Right kidney (tissue), 1 donor: ENCODE results near the gene SLCO2A1.

Experiments used
- DNase-seq: peaks from one replicate; pipeline ENCODE4 v3.0.0-alpha.2; 2016

Gene SLCO2A1

DNA sequence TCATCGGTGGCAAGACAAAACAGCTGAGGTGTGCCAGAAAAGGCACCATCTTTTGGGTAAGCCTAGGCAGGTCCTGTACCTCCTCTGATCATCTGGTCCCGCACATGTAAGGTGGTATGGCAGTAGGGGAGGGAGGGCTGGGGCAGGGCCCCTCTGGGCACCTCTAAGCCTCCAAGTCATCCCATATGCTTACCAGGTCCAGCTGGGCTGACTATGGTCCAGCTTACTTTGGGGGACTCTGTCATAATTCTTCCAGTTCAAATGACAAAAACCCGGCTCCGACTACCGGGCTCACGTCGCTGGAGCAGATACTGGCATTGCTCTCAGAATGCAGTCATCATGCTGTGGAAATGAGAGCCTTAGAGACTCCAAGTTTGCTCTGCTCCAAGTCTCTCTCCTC is 132.2 kb downstream of the SLCO2A1 start:
- DNase-seq = no peak

DNA sequence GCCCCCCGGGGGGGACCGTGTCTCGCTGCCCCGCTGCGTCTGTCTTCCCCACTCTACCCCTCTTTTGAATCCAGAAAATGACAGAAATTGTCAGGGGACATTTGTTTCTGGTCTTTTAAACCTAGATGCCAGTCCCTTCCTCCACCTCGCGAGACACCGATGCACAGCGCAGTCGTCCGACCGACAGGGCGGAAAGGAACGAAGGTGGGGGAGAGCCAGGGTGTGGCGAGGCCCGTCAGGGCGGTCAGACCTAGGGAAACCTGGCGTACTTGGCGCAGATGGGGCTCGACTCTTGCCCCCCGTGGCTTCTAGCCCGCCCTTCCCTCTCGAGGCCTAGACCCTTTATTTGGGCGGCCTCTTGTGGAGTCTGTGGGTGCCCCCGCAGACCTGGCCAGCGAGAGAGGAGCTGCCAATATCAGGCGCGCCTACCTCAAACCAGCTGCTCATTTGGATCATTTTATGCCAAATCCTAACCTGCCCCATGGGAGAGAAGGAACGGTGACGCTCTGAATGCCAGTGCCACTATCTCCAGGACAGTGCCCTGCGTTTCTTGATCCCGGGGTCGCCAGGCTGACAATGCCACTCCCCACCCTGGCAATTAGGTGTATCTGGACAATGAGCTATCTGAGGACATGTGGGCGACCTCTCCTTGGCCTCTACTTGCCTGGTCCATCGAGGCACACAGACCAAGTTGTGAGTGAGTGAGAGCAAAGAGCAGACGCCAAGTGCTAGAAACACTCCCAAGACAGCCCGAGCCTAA is 133.5 kb downstream of the SLCO2A1 start:
- peak; percentile 77 for DNase-seq

DNA sequence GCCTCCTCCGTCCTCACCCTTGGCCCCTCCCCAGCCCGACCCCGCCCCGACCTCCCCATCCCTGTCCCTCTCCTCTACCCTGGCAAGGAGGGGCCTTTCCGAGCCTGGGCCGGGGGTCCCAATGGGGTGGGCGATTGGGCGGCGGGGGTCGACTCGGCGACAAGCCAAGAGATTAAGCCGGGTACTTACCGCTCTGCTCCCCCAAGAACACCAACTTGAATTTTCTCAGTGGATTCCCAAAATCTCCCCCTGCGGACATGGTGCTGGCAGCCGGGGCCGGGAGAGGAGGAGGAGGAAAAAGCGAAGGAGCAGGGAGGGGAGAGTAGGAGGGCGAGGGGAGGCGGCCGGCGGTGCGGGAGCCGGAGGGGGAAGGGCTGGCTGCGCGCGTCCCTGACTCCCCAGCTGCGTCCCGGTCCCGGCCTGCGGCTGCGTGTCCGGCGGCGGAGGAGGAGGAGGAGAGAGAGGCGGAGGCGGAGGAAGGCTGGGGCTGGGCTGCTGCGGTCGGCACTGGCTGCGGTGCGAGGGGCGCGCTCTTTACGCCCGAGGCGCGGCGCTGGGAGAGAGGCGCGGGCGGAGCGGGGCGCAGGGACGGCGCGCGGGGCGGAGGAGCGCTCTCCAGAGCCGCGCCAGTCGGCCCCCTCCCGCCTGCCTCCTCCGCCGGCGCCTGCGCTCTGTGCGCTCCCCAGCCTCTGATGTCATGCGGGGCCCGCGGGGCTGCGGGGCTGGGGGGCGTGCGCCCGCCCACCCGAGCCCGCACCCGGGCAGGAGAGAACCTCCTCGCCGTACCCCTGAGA is 134.3 kb downstream of the SLCO2A1 start, which contains the start of gene RAB6B:
Gene RAB6B (minus strand): TSS at position 675 of the 794 bp plus-strand sequence. CDS start 416 bp downstream, at position 259.
- DNase-seq = peak; percentile 89

DNA sequence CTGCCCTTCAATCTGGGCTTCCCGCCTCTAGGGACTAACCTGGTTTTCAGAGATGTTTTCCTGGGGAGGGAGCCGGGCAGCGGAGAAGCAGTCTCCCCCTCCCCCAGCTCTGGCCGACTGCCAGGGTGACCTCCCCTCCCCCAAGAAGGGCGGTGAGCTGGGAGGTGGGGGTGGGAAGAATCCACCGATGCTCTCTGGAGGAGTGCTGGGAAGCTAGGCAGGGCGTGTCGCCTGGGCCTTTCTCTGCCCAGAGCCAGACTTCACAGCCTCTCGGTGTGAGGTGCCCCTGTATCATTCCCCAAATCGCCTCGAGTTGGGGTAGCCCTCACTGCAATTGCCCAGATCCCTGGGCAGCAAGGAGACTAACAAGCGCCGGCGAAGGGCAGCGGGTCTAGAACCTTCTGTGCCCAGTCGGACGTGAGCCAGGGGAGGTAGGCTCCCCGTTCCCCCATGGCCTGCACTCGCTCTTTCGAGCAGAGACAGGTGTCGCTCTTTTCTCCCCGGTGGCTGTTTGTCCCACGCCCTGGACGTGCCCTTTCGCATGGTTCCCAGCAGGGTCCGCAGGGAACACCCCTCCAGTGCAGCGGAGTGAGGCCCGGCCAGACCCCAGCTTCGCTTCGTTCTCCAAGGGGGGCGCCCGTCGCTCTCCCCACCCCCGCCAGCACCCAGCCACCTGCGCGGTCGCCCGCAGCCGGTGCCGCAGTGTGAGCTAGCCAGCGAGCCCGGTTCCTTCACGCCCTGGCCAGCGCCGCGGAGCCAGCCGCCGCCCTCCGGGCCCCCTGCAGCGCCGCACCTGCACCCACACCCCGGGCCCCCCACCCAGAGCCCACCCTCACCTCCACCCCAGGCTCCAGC is 135.1 kb downstream of the SLCO2A1 start:
- DNase-seq = peak; percentile 65

DNA sequence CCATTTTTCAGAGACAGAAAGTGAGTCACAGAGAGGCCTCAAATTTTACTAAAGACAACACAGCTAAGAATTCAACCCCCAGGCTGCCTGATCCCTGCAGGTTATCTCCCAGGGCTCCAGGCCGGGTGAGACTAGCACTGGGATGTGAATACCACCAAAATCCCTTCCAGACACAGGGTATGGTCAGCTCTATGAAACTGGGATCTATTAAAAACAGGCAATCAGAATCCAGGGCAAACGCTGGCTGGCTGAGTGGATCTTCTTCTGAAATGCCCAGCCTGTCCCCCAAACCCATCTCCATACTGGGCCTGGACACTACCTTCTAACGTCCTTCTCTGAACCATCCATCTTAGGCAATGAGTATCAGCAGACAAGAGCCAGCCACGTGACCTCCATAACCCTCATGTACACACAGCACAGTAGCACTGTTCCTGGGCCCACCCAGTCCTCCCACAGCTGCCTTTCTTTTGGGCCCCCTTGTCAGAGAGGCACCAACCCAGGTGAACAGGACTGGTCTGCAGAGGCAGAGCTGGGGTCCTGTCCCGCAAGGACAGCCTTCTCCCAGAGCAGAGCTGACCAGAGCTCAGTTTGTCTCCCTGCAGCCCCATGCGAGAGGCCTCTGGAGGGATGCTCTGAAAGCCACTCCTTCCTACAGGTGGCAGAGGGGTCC is 135.9 kb downstream of the SLCO2A1 start:
- DNase-seq = no peak

DNA sequence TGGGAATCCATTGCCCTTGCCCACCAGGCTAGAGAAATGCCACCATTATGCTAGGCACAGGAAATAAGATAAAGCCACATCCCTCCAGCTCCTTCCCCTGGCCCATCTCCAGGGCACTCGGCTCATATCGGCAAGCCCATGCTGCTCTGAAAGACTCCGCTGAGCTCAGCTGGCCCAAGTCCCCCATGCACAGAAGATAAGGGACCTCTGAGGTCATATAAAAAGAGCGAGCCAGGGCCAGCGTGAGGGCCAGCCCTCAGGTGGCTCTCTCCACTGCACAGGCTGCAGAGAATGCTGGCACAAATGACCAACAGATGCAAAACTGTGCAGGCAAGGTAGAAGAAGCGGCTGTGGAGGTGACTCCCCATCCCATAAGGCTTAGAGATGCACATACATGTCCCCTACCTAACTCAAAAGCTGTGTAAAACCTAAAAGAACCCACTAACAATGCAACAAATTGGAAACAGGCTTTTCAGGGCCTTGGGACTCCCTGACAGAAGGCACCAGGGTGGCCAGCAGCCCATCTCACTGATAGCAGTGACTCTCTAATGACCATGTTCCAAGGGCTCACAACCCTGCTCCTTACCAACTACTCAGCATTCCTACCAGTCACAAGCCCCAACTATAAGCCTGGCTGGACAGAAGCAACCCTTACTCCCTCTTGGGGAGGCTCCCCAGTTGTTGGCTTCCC is 137.0 kb downstream of the SLCO2A1 start:
- no peak for DNase-seq

DNA sequence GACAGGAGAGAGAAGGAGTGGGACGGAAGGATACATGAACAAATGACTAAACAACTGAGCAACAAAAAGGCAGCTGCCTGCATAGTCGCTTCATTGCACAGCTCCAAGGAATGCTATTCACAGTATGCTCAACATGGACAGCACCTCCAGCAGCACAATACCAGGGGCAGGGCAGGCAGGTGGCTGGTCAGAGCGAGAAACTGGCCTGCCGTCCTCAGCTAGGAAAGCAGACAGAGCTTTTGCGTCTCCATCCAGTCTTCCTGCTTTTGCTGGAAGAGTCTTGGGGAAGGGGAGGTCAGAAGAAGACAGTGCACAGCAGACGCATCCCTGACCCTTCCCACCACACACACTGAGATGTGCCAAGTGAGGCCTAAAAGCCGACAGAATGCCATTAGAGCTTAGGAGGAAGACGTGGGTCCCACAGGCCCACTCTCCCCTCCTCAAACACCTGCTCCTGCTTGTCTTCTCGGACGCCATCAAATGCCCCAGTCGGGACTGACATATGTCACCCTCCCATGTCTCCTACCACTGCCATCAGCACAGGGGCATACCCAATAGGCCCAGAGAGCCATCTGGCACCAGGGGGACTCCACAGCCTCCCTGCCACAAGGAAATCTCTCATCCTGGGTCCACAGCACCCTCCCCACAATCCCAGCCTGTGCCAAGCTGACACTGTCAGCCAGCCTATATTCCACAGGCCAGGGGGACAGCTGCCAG is 137.9 kb downstream of the SLCO2A1 start:
- DNase-seq = no peak

DNA sequence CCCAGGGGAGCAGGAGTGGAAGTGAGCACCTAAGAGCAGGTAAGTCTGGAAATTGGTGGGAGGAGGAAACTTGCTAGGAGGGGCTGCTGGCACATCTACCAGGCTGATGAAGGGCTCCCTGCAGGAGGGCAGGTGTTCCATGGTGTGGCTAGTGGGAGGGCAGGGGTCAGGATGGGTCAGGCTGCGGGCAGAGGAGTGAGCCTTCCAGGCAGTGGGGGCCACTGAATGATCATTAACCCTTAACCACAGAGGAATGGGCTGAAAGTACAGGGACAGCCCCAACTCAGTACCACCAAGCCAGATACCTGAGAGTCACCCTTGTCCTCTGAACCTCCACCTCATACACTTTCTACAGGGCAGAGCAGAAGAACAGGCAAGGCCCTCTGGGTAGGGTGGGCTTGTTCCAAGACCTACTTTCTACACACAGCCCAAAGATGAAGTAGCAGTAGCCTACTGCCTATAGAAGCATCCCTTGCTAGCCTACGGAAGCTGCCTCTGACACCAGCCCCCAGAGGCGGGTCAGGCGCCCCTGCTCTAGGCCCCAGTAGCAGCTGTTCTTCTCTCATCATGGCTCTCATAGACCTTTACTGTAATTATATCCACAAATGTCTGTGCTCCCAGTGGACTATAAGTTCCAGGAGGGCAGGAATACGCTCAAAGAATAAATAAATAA is 138.6 kb downstream of the SLCO2A1 start:
- no peak for DNase-seq

DNA sequence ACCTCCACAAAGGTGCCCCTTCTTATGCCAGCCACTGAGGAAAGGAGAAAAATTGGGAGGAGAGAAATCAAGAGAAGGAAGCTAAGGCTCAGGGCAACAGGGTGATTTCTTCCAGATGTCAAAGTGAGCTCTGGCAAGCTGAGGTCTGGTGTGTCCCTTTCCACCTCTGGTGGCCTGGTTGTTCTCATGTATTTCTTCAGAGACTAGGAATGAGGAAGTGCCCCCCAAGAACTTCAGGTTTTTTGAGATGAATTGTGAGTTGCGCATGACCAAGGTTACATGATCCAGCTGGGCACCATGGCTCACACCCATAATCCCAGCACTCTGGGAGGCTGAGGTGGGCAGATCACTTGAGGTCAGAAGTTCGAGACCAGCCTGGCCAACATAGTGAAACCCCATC is 139.7 kb downstream of the SLCO2A1 start:
- no peak for DNase-seq

DNA sequence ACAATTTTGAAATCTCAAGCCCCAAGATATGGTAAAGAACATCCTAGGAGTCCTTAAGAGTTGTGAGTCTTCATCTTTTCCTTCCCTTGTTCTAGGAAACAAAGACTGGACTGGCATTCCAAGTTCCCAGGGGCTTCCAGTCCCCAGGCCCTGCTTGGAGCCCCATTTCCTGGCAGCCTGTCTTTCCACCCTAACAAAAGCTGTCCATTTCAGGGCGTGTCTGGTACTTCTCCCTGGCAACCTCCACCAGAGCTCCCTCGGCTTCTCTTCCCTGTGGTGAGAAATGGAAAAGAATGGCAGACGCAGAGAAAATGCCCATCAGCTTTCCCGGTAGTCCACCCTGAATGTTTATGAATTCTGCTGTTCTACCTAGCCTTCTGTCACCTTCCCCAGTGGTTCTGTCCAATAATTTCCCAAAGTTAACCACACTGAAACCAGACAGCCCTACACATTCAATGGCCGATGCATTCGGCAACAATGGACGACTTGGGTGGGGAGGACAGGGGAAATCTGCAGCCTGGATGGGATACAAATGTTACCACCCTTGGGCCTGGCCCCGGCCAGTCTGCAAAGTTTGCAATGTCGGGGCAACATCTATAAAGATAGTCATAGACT is 140.9 kb downstream of the SLCO2A1 start:
- no peak for DNase-seq

DNA sequence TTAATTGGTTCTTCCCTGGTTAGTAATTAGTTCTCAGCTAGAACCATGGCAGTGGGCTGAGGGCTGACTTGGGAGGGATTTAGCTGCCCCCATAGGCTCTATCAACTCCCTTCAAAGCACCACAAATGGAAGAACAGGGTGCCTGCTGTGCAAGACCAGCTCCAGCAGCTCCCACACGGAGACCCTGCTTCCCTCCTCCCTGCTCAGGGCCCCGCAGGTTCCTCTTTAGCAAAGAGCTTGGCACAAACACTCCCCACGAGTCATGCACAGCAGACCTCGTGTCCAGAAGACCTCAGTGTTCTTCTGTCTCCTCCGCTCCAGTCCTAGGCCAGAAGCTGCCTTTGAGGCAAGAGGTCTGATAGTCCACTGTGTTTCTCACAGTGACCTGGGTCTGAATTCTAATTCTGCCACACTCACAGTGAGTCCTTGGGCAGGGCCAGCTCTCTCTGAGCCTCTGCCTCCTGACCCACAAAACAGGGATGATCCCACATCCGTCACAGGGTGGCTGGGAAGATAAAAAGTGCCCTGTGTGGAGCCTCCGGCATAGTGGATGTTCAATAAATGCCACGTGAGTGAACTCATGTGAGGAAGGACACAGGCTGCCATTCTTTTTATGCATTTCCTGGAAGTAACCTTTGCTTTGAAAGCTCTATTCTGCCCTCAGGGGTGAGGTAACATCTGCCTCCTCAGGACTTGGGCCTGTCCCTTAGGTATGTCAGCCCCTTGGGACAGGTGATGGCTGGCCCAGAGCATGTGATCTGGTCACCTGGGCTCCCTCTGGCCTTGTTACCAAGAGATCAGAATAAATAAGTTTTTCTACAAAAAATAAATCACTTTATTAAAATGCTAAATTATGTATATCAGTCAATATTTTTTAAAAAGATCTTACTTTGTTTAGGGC is 141.7 kb downstream of the SLCO2A1 start:
- DNase-seq = no peak

DNA sequence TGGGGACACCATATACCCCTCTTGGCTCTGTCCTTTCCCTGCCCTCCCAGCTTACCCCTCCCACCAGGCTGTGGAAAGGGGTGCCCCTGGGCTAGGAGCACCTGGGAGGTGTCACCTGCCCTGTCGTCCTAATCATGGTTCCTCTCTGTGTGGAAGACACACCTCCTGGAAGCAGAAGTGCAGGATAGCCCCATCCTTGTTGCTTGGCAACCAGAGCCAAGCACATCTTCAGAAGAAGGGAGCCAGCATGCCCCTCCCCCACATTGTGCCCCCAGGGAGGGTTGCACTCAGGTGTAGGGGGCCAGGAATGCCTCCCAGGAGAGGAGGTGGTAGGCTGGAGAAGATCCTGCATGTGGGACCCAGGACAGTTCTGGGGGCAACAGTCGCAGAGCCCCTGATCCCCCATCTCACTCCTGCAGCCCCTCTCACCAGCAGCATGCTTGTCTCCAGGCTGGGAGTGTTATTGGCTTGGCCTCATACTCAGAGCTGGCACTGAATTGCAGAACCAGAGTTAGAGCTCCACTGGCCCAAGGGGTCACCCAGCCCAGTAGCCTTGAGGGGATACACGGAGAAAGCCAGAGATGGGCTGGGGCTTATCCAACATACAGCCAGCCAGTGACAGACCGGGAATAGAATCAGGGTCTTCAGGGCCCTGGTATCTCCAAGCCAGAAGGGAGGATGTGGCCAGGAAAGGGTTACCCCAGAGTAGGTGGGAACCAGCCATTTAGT is 142.5 kb downstream of the SLCO2A1 start:
- DNase-seq = no peak

DNA sequence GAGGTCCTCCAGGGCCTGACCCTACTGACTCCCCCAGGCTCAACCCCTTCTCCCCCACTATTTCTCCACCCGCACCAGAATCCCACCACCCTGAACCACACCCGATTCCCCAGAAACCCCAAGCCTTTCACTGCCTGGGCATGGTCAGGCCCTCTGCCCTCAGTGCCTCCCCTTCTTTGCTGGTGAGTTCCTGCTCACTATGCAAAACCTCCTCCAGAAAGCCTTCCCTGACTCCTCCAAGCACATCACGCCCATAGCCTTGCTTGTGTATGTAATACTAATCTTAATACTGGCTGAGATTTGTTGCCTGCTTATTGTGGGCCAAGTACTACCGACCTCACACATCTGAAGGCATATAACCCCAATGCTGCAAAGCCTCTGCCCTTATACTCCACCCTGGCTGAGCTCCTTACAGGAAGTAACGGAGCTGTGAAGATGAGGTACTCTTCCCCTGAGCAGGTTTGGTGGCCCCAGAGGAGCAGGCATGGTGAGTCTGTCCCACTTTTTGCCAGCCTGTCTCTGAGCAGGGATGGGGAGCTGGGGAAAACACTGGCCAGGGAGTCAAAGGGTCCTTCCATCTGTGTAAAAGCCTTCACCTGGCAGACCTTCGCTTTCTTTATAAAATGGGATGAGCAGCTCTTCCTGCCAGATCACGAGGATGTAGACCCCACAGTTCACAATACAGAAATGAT is 143.5 kb downstream of the SLCO2A1 start:
- DNase-seq = no peak

DNA sequence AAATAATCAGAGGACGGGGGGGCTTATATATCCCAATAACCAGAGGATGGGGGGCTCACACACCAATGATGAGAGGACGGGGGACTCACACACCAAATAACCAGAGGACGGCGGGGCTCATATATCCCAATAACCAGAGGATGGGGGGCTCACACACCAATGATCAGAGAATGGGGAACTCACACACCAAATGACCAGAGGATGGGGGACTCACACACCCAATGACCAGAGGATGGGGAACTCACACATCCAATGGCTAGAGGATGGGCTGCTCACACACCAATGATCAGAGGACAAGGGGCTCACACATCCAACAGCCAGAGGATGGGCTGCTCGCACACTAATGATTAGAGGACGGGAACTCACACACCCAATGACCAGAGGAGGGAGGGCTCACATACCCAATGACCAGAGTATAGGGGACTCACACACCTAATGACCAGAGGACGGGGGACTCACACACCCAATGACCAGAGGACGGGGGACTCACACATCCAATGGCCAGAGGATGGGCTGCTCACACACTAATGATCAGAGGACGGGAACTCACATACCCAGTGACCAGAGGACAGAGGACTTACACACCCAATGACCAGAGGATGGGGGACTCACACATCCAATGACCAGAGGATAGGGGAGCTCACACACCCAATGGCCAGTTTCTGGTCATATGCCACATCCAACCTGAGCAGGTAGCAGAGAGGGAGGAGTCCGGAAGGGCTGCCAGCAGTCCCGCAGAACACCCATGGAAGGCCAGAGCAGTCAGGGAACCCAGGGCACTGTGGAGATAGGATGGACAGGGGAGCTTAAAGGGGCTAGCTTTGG is 144.6 kb downstream of the SLCO2A1 start:
- no peak for DNase-seq

DNA sequence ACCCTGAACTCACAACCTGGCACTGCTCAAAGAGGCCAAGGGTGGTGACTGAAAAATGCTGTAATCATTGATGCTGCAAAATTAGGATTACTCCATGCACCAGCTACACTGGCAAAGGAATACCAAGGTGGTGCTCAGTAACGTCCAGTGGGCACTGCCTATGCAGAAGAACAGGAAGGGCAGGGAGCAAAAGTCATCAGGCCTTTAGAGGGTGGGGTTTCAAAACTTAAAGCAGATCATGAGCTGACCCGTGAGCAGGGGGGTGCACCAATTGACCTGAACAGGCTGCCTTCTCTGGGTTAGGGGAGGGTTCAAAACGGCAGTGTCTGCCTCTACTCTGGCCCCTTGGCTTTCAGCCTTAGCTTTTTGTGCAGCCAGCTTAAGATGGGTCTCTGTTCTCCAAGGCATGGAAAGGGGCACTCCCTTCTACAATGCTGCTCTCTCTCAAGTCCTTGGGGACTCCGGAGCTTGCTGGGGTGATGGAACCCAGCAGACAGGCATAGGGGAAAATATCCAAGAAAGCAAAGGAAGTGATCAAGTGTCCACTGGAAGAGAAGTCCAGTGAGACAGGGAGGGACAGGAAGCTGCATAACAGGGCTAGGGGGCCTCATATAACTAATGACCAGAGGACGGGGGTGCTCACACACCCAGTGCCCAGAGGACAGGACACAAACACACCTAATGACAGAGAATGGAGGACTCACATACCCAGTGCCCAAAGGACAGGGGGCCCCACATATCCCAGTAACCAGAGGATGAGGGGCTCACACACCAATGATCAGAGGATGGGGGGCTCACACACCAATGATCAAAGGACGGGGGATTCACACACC is 145.5 kb downstream of the SLCO2A1 start:
- no peak for DNase-seq
